Measurements from ENCODE around the gene SLC25A39. TPM values are rescaled to one million over a fixed set of nuclear protein-coding genes. Genes with fewer than 3 reads are reported as not detected.

SLC25A39 gene
- total and polyA plus RNA-seq, 2 of the 13 experiments (the other 11 are each of a cell fraction or from before 2014, with no cell fraction given): 144 to 151 TPM

GRCh38 chr17:44363613-44364159 lies 39.1 kb upstream of the SLC25A39 start, which contains the start of gene FAM171A2 (continued):
- TF ChIP-seq ZNF616 (CRISPR knock-in tag; IDR thresholded peaks at IDR 0.05; ENCODE audit: low read depth): peak; percentile 71; the same call in 1 of the 2 replicates
- peak; percentile 66 for TF ChIP-seq SP4 (CRISPR knock-in tag; IDR thresholded peaks at IDR 0.05)
- TF ChIP-seq SRY (CRISPR knock-in tag; IDR thresholded peaks at IDR 0.05): peak; percentile 43; the same call in 1 of the 2 replicates
- no peak for TF ChIP-seq ZBTB14 (CRISPR knock-in tag; IDR thresholded peaks at IDR 0.05)
- TF ChIP-seq CENPT (CRISPR knock-in tag; IDR thresholded peaks at IDR 0.05; ENCODE audit: low read depth): 0 out of 2 replicates have a peak, but pooled peaks have one; percentile 46
- no peak for TF ChIP-seq ZNF180 (CRISPR knock-in tag; IDR thresholded peaks at IDR 0.05; ENCODE audit: borderline replicate concordance, low read depth)
- TF ChIP-seq GFI1 (CRISPR knock-in tag; IDR thresholded peaks at IDR 0.05; ENCODE audit: borderline replicate concordance): no peak
- TF ChIP-seq THYN1 (CRISPR knock-in tag; IDR thresholded peaks at IDR 0.05; ENCODE audit: borderline replicate concordance, low read depth): no peak
- TF ChIP-seq ZGPAT (CRISPR knock-in tag; IDR thresholded peaks at IDR 0.05): no peak
- TF ChIP-seq UBTF (CRISPR knock-in tag; IDR thresholded peaks at IDR 0.05): peak; percentile 82; the same call in 1 of the 2 replicates
- TF ChIP-seq BORCS8-MEF2B (CRISPR knock-in tag; IDR thresholded peaks at IDR 0.05): no peak
- TF ChIP-seq, protein P1, sequence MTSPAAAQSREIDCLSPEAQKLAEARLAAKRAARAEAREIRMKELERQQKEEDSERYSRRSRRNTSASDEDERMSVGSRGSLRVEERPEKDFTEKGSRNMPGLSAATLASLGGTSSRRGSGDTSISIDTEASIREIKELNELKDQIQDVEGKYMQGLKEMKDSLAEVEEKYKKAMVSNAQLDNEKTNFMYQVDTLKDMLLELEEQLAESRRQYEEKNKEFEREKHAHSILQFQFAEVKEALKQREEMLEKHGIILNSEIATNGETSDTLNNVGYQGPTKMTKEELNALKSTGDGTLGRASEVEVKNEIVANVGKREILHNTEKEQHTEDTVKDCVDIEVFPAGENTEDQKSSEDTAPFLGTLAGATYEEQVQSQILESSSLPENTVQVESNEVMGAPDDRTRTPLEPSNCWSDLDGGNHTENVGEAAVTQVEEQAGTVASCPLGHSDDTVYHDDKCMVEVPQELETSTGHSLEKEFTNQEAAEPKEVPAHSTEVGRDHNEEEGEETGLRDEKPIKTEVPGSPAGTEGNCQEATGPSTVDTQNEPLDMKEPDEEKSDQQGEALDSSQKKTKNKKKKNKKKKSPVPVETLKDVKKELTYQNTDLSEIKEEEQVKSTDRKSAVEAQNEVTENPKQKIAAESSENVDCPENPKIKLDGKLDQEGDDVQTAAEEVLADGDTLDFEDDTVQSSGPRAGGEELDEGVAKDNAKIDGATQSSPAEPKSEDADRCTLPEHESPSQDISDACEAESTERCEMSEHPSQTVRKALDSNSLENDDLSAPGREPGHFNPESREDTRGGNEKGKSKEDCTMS (CRISPR knock-in tag; conservative IDR thresholded peaks at IDR 0.05): no peak
- TF ChIP-seq TCF12 (IDR thresholded peaks at IDR 0.05): no peak
- no peak for TF ChIP-seq TCF12 (CRISPR knock-in tag; IDR thresholded peaks at IDR 0.05)
- TF ChIP-seq HNRNPK (IDR thresholded peaks at IDR 0.05; ENCODE audit: low read depth, low read length, poor library complexity, severe bottlenecking): no peak
- no peak for TF ChIP-seq TEAD3 (CRISPR knock-in tag; optimal IDR thresholded peaks at IDR 0.05; ENCODE audit: borderline replicate concordance)
- TF ChIP-seq GABPA (IDR thresholded peaks at IDR 0.05; ENCODE audit: low read depth, low read length): no peak
- no peak for TF ChIP-seq GABPA (CRISPR knock-in tag; IDR thresholded peaks at IDR 0.05; ENCODE audit: low read depth)
- no peak for TF ChIP-seq TRIM24 (CRISPR knock-in tag; IDR thresholded peaks at IDR 0.05)
- TF ChIP-seq ZNF232 (CRISPR knock-in tag; IDR thresholded peaks at IDR 0.05; ENCODE audit: borderline replicate concordance): no peak
- no peak for TF ChIP-seq TFE3 (CRISPR knock-in tag; IDR thresholded peaks at IDR 0.05)
